ENCODE results near the gene RXRB. TPM values are rescaled to one million over a fixed set of nuclear protein-coding genes. Genes with fewer than 3 reads are reported as not detected.

RXRB gene
- total RNA-seq, 2 donors from 2014 or later: 24.8 to 27.2 TPM

DNA sequence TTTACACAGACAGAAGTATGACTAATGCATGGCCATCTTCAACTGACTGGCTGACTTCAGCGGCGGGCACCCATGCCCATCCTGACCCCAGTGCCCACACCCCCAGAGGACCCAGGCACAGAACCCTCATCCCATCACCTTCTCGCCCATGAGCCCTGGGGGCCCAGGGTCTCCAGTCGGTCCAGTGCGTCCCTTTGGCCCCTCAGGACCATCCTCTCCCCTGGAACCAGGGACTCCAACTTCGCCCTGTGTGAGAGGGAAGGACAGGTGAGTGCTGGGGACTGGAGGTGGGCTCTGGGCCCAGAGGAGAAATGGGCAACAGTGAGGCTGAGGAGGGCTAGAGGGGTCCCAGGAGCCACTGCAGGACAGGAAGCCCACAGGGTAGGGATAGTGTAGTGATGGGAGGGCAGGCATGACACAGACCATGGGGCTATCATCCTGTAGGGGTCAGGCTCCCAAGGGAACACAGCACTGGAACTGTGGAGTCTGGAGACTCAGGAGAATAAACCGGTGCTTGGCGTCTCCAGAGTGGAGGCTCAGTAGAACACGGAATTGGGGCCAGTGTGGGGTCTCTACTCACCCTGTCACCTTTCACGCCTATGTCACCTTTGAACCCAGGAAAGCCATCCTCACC, 24.9 kb downstream of the RXRB start:
- Histone ChIP-seq H3K36me3 (ENCODE audit: control insufficient read depth, insufficient read depth, low read length) (no peaks in the 10 kb centered on the region), H3K9ac (ENCODE audit: extremely low read depth, low read length, poor library complexity, severe bottlenecking) (no peak overlapping the region), H3K27ac (ENCODE audit: low read depth, low read length) (no peak overlapping the region), H3K9me3 (ENCODE audit: control insufficient read depth, low read length) (no peaks in the 10 kb centered on the region), H3K4me3 (ENCODE audit: low read length) (no peak overlapping the region), H3K4me1 (ENCODE audit: control insufficient read depth, insufficient read depth, low read length) (no peaks in the 10 kb centered on the region), H3K27me3 (ENCODE audit: control insufficient read depth, insufficient read depth, low read length, poor library complexity, severe bottlenecking) (peaks cover 12% of the 10 kb centered on the region)
- Mint-ChIP-seq H3K27ac (peak overlapping the region; percentile 26), H3K36me3 (ENCODE audit: low read depth) (no peaks in the 10 kb centered on the region), H3K4me1 (no peaks in the 10 kb centered on the region), H3K27me3 (ENCODE audit: insufficient read depth) (peaks cover 32% of the 10 kb centered on the region), H3K4me3 (no peak overlapping the region), H3K9me3 (no peaks in the 10 kb centered on the region)
- 81 to 89% methylated on average over 6 to 10 of the region's 10 CpGs for WGBS, 2 experiments (ENCODE audit: insufficient coverage in 1 of 2, insufficient read length in 1 of 2)
- TF ChIP-seq, protein P1, sequence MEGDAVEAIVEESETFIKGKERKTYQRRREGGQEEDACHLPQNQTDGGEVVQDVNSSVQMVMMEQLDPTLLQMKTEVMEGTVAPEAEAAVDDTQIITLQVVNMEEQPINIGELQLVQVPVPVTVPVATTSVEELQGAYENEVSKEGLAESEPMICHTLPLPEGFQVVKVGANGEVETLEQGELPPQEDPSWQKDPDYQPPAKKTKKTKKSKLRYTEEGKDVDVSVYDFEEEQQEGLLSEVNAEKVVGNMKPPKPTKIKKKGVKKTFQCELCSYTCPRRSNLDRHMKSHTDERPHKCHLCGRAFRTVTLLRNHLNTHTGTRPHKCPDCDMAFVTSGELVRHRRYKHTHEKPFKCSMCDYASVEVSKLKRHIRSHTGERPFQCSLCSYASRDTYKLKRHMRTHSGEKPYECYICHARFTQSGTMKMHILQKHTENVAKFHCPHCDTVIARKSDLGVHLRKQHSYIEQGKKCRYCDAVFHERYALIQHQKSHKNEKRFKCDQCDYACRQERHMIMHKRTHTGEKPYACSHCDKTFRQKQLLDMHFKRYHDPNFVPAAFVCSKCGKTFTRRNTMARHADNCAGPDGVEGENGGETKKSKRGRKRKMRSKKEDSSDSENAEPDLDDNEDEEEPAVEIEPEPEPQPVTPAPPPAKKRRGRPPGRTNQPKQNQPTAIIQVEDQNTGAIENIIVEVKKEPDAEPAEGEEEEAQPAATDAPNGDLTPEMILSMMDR (conservative IDR thresholded peaks at IDR 0.05): peak; percentile 56
- no peak for DNase-seq

DNA sequence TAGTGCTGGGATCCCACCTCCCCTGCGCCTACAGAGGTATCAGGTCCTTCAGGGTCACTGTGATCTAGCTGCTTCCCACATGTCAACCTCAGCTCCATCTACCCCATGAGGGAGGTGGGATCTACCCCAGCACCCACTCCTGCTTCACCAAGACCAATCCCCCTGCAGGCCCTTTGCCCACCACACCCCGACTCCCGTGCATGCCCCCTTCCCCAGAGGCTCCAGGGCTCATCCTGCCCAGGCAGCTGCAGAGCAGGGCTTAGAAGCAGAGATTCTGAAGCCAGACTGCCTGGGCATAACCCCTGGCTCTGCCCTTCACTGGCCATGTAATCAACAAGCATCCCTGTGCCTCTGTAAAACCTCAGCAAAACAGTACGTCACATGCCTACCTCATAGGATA, 25.7 kb downstream of the RXRB start:
- Mint-ChIP-seq H3K4me1 (no peaks in the 10 kb centered on the region), H3K27me3 (ENCODE audit: insufficient read depth) (peaks cover 28% of the 10 kb centered on the region), H3K27ac (no peak overlapping the region), H3K36me3 (ENCODE audit: low read depth) (no peaks in the 10 kb centered on the region), H3K4me3 (no peak overlapping the region), H3K9me3 (no peaks in the 10 kb centered on the region)
- H3K27me3 ChIP-seq (ENCODE audit: control insufficient read depth, insufficient read depth, low read length, poor library complexity, severe bottlenecking): peaks cover 12% of the 10 kb centered on the region
- H3K9ac ChIP-seq (ENCODE audit: extremely low read depth, low read length, poor library complexity, severe bottlenecking): no peak overlapping the region
- no peak overlapping the region for H3K27ac ChIP-seq (ENCODE audit: low read depth, low read length)
- no peaks in the 10 kb centered on the region for H3K36me3 ChIP-seq (ENCODE audit: control insufficient read depth, insufficient read depth, low read length)
- H3K9me3 ChIP-seq (ENCODE audit: control insufficient read depth, low read length): no peaks in the 10 kb centered on the region
- no peaks in the 10 kb centered on the region for H3K4me1 ChIP-seq (ENCODE audit: control insufficient read depth, insufficient read depth, low read length)
- no peak overlapping the region for H3K4me3 ChIP-seq (ENCODE audit: low read length)
- WGBS, 2 experiments (ENCODE audit: insufficient coverage in 1 of 2, insufficient read length in 1 of 2): 90% methylated on average over 1 to 4 of the region's 4 CpGs
- DNase-seq: peak; percentile 31
- TF ChIP-seq, protein P1 (conservative IDR thresholded peaks at IDR 0.05): no peak

- no peak overlapping the region for H3K27ac Mint-ChIP-seq
- no peaks in the 10 kb centered on the region for H3K4me1 ChIP-seq (ENCODE audit: control insufficient read depth, insufficient read depth, low read length)
- peaks cover 26% of the 10 kb centered on the region for H3K27me3 Mint-ChIP-seq (ENCODE audit: insufficient read depth)
- 79 to 100% methylated on average over 3 to 10 of the region's 11 CpGs for WGBS, 2 experiments (ENCODE audit: insufficient coverage in 1 of 2, insufficient read length in 1 of 2)
- H3K9me3 ChIP-seq (ENCODE audit: control insufficient read depth, low read length): no peaks in the 10 kb centered on the region
- H3K36me3 ChIP-seq (ENCODE audit: control insufficient read depth, insufficient read depth, low read length): no peaks in the 10 kb centered on the region
- DNase-seq: no peak
- TF ChIP-seq, protein P1 (conservative IDR thresholded peaks at IDR 0.05): no peak
- H3K4me1 Mint-ChIP-seq: no peaks in the 10 kb centered on the region
- H3K36me3 Mint-ChIP-seq (ENCODE audit: low read depth): no peaks in the 10 kb centered on the region
- H3K27ac ChIP-seq (ENCODE audit: low read depth, low read length): no peak overlapping the region
- H3K4me3 ChIP-seq (ENCODE audit: low read length): no peak overlapping the region
- no peaks in the 10 kb centered on the region for H3K9me3 Mint-ChIP-seq
- H3K27me3 ChIP-seq (ENCODE audit: control insufficient read depth, insufficient read depth, low read length, poor library complexity, severe bottlenecking): peaks cover 12% of the 10 kb centered on the region
- H3K9ac ChIP-seq (ENCODE audit: extremely low read depth, low read length, poor library complexity, severe bottlenecking): no peak overlapping the region
- H3K4me3 Mint-ChIP-seq: no peak overlapping the region
Measured at GRCh38 chr6:33173535-33174180, 26.8 kb downstream of the RXRB start.
